ENCODE results near the gene MTOR.

The MTOR gene

GRCh38 chr1:11214698-11215380, 47.5 kb downstream of the MTOR start:
- Histone ChIP-seq H3K9ac (no peak overlapping the region), H3K4me2 (ENCODE audit: low read length) (no peak overlapping the region), H3K9me3 (ENCODE audit: control insufficient read depth, low read length) (no peaks in the 10 kb centered on the region), H3K27me3 (ENCODE audit: control insufficient read depth, insufficient read depth, low read length) (no peaks in the 10 kb centered on the region), H2AFZ (no peak overlapping the region), H3K36me3 (ENCODE audit: control insufficient read depth, insufficient read depth, low read length) (no peaks in the 10 kb centered on the region), H3K4me3 (ENCODE audit: low read depth, low read length) (no peak overlapping the region), H3K4me1 (no peaks in the 10 kb centered on the region), H3K27ac (no peak overlapping the region), H3K79me2 (no peaks in the 10 kb centered on the region)
- TF ChIP-seq CTCF (IDR thresholded peaks at IDR 0.05): no peak

- TF ChIP-seq CTCF (IDR thresholded peaks at IDR 0.05): no peak
- Histone ChIP-seq H3K4me2 (ENCODE audit: low read length) (no peak overlapping the region), H3K9me3 (ENCODE audit: control insufficient read depth, low read length) (no peaks in the 10 kb centered on the region), H3K36me3 (ENCODE audit: control insufficient read depth, insufficient read depth, low read length) (no peaks in the 10 kb centered on the region), H3K9ac (no peak overlapping the region), H3K27me3 (ENCODE audit: control insufficient read depth, insufficient read depth, low read length) (no peaks in the 10 kb centered on the region), H3K4me1 (no peaks in the 10 kb centered on the region), H3K4me3 (ENCODE audit: low read depth, low read length) (no peak overlapping the region), H2AFZ (no peak overlapping the region), H3K27ac (no peak overlapping the region), H3K79me2 (no peaks in the 10 kb centered on the region)
These were observed 50.3 kb downstream of the MTOR start for GRCh38 chr1:11211925-11212587.

GRCh38 chr1:11211461-11211860, 50.9 kb downstream of the MTOR start:
- TF ChIP-seq CTCF (IDR thresholded peaks at IDR 0.05): no peak
- no peaks in the 10 kb centered on the region for H3K9me3 ChIP-seq (ENCODE audit: control insufficient read depth, low read length)
- H3K9ac ChIP-seq: no peak overlapping the region
- H3K27ac ChIP-seq: no peak overlapping the region
- H2AFZ ChIP-seq: no peak overlapping the region
- H3K4me2 ChIP-seq (ENCODE audit: low read length): no peak overlapping the region
- H3K4me1 ChIP-seq: no peaks in the 10 kb centered on the region
- H3K79me2 ChIP-seq: no peaks in the 10 kb centered on the region
- no peaks in the 10 kb centered on the region for H3K27me3 ChIP-seq (ENCODE audit: control insufficient read depth, insufficient read depth, low read length)
- H3K36me3 ChIP-seq (ENCODE audit: control insufficient read depth, insufficient read depth, low read length): no peaks in the 10 kb centered on the region
- no peak overlapping the region for H3K4me3 ChIP-seq (ENCODE audit: low read depth, low read length)

GRCh38 chr1:11207898-11208611, 54.3 kb downstream of the MTOR start:
- no peak for TF ChIP-seq CTCF (IDR thresholded peaks at IDR 0.05)
- H3K27ac ChIP-seq: no peak overlapping the region
- no peaks in the 10 kb centered on the region for H3K27me3 ChIP-seq (ENCODE audit: control insufficient read depth, insufficient read depth, low read length)
- H3K79me2 ChIP-seq: no peaks in the 10 kb centered on the region
- no peak overlapping the region for H3K9ac ChIP-seq
- H3K36me3 ChIP-seq (ENCODE audit: control insufficient read depth, insufficient read depth, low read length): no peaks in the 10 kb centered on the region
- H3K4me1 ChIP-seq: no peaks in the 10 kb centered on the region
- no peaks in the 10 kb centered on the region for H3K9me3 ChIP-seq (ENCODE audit: control insufficient read depth, low read length)
- no peak overlapping the region for H3K4me2 ChIP-seq (ENCODE audit: low read length)
- no peak overlapping the region for H2AFZ ChIP-seq
- no peak overlapping the region for H3K4me3 ChIP-seq (ENCODE audit: low read depth, low read length)

Measured in parathyroid adenoma (tissue), 2 donors.